GM19455 (cell line): Measurements from ENCODE around the gene INHA.

Experiments used
- ATAC-seq: cut with Tn5 transposase; IDR thresholded peaks from one replicate; pipeline ENCODE4 v1.9.1; 2021; ENCODE audit not compliant: unreplicated experiment

INHA gene

DNA sequence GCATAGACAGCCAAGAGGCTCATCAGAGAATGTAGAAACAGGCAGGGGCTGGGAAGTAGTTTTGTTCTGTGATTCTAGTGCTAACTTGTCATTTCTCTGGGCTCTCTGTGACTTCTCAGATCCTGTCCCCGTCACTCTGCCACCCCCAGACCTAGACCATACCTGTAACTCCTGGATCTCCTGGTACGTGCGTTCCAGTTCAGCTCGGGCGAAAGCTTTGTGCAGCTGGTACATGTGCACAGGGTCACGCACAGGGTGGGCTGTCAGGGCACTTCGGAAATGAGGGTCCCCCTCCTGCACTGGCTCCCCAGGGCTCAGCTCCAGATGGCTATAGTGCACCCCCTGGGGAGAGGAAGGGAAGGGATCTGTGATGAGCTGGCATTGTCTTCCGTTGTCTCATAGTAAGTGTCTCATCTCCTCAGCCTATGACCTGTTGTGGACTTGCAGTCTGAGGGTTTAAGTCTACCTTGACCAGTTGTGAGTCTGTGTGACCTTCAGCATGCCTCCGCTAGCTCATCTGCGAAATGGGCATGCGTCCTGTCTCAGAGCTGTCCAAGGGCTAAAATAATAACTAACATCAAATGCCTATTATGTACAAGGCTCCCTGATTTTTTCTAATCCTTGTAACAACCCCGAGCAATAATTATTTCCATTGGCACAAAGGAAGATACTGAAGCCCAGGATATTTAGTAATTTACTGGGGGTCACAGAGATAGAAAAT lies 31.2 kb upstream of the INHA start:
- no peak for ATAC-seq

DNA sequence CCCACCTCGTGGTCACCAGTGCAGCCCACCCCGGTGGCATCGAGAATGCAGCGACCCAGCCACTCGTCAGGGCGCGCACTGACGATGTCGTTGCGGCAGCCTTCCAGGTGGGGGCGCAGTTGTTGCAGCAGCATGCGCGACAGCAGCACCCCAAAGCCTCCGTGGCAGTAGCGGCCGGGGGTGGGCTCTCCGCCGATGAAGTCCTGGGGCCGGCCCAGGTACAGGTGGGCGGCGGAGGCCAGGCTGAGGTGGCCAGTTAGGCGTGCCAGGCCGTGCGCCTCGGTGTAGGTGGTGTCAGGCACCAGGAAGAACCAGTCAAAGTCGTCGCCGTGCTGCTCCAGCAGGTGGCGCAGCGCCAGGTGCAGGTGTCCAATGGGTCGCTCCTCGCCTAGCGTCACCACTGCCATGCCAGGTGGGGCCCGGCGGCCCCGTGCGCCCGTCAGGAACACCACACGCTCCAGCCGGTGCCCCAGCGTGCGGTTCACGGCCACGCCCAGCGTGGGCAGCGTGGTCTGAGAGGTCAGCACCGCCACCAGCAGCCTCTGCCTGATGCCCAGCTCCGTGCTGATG lies 30.4 kb upstream of the INHA start:
- peak; percentile 55 for ATAC-seq

DNA sequence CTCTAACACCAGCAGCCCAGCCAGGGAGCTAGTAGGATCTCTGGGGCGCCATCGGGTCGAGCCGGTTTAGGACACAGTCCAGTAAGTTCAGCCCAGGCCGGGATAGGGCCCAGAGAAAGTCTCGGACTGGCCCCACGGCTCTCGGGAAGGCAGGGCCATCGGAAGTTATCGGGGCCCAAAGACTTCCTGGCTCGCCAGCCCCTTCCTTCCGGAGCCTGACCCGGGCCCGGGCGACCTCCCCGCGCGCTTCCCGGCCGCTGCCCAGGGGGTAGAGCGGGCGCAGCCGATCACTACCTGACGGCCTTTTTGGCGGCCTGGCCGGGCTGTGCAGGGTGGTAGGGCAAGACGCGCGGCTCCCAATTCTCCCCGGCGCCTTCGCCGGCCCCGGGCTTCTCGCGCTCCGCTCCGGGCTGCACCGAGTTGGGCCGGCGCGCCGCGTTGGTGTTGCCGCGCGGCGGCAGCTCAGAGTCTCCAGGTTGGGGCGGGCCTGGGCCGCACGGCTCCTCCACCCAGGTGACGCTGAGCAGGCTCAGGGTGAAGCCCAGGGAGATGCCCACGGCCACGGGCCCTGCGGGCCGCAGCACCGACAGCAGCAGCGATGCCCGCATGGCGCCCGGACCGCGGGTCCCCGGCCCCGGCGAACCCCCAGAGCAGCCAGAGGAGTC lies 29.0 kb upstream of the INHA start:
- ATAC-seq: peak; percentile 41

- ATAC-seq: peak; percentile 74
Measured at GRCh38 chr2:219543596-219544358, 28.3 kb upstream of the INHA start, which contains the start of the genes CHPF and TMEM198. CHPF (minus strand) TSS chr2:219543809; CDS start chr2:219543538, 271 bp downstream. TMEM198 (plus strand) TSS chr2:219544028; CDS start chr2:219544728, 700 bp downstream.

GRCh38 chr2:219544567-219544966 lies 27.5 kb upstream of the INHA start:
- ATAC-seq: no peak

GRCh38 chr2:219545295-219545942 lies 26.7 kb upstream of the INHA start:
- no peak for ATAC-seq

- ATAC-seq: no peak
Measured at GRCh38 chr2:219545943-219546352, 26.2 kb upstream of the INHA start.

DNA sequence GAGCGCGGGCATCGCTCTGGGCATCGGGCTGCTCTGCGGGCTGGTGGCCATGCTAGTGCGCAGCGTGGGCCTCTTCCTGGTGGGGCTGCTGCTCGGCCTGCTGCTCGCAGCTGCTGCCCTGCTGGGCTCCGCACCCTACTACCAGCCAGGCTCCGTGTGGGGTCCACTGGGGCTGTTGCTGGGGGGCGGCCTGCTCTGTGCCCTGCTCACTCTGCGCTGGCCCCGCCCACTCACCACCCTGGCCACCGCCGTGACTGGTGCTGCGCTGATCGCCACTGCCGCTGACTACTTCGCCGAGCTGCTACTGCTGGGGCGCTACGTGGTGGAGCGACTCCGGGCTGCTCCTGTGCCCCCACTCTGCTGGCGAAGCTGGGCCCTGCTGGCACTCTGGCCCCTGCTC lies 24.5 kb upstream of the INHA start:
- no peak for ATAC-seq

DNA sequence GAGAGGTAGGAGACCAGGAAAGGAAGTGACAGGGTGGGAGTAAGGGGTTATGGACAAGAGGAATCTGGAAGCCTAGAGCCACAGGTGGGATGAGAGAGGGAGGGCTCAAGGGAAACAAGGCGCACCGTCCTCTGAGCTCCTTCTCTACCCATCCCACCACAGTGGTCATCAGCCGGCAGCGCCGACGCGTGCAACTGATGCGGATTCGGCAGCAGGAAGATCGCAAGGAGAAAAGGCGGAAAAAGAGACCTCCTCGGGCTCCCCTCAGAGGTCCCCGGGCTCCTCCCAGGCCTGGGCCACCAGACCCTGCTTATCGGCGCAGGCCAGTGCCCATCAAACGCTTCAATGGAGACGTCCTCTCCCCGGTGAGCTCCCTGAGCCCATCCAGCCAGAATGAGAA lies 23.1 kb upstream of the INHA start:
- ATAC-seq: no peak

- no peak for ATAC-seq
Measured at GRCh38 chr2:219549619-219550018, 22.5 kb upstream of the INHA start.

- ATAC-seq: peak; percentile 19
Measured at GRCh38 chr2:219551441-219552381, 20.4 kb upstream of the INHA start.

DNA sequence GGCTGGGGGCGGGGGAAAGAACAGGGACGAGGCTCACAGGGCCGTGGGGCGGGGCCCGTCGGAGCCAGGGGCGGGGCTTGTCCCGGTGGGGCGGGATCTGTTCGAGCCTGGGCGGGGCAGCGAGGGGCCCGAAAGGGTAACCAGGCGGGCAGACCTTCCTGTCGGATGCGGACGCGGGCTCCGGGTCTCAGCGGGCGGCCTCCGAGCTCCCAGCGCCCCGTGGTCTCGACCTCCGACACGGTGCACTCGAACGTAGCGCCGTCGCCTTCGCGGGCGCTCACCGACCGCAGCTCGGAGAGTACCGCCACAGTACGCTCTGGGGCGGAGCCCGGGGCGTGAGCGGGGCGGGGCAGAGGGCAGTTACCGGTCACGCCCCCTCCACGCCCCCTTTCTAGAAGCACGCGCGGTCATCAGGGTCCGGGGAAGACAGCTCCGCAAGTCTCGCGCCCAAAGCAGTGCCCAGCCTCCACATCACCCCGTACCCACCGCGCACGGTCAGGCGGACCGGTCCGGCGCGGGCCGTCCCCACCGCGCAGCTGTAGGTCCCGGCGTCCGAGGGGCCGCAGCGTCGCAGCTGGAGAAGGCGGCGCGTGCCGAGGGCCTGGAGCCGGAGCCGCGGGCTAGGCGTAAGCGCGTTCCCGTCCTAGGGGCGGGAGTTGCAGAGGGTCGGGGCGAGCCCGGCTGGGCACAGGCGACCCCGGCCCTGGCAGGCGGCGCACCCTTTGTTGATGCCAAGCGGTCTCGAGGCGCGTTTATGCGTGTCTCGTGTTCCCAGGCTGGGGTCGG lies 19.5 kb upstream of the INHA start:
- ATAC-seq: peak; percentile 89

GRCh38 chr2:219553168-219553417 lies 19.0 kb upstream of the INHA start:
- no peak for ATAC-seq

DNA sequence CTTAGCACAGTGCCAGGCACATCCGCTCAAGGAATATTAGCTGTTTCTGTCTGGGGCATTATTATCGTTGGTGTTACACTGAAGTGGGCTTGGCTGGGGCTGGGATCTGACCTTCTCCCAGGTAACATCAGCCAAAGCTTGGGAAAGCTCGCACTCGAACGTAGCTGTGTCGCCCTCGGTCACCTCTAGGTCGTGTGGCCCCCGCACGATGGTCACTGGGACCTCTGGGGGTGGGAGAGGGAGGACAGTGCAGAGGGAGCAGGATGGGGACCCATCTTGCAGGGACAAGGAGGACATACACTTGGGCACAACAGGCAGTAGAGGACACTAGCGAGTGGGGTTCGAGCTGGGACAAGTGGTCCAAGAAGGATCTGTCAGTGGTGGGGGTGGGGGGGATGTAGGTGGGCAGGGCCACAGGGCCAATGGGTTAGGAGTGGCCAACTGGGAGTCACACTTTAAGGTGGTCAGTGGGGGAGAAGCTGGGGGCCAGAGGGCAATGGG lies 18.6 kb upstream of the INHA start:
- no peak for ATAC-seq

DNA sequence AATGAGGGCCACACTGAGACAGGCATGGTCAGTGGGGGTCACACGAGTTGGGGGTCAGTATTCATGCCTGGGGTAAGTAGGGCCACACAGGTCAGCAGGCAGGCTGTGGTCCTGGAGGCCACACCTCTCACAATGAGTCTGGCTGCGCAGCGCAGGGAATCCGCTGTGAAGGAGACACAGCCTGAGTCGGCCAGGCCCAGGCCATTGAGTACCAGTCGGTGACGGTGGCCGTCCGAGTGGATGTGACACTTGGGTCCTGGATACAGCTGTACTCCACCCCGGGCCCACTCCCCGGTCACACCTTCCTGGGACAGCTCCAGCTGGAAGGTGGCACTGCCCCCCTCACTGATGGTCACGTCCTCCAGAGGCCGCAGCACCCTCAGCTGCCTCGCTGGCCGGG lies 17.8 kb upstream of the INHA start:
- no peak for ATAC-seq

DNA sequence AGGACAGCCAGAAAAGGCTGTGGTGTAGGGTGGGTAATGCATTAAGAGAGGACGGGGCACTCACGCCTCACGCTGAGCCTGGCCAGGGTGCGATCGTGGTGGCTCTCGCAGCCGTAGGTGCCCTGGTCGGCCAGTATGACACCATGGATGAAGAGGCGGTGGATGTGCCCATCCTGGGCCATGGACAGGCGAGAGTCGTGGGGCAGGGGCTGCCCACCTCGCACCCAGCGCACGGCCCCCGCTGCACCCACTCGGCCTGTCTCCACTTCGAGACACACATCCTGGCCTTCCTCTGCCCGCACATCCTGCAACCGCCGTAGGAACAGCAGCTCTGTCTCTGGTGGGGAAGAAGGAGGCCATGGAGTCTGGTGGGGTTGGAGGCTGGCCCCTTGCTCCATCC lies 16.2 kb upstream of the INHA start:
- ATAC-seq: no peak

GRCh38 chr2:219556413-219556812 lies 15.7 kb upstream of the INHA start:
- ATAC-seq: no peak

GRCh38 chr2:219557320-219557719 lies 14.8 kb upstream of the INHA start:
- ATAC-seq: no peak
